ENCODE measurements around the gene C2orf92.
"Not testable (repeated sequence)": the region's sequence is repeated elsewhere in the genome, so short reads cannot be mapped to it uniquely, and the experiment has no call there.

Gene C2orf92

GRCh38 chr2:97669448-97669847, at the start of gene C2orf92:
TSS of gene C2orf92 (plus strand) at chr2:97669713. CDS start at chr2:97669789, 76 bp downstream.
- no peak within 1 kb of the TSS for H3K4me3 ChIP-seq (ENCODE audit: low read depth, low read length)
- TF ChIP-seq CTCF (IDR thresholded peaks at IDR 0.05; ENCODE audit: low read depth, low read length): no peak

- H3K4me3 ChIP-seq (ENCODE audit: low read depth, low read length): not testable (repeated sequence)
Observed at GRCh38 chr2:97620492-97620891, 49.0 kb upstream of the C2orf92 start.

- H3K4me3 ChIP-seq (ENCODE audit: low read depth, low read length): not testable (repeated sequence)
Observed at GRCh38 chr2:97622976-97623375, 46.5 kb upstream of the C2orf92 start.

GRCh38 chr2:97625354-97626048, 44.0 kb upstream of the C2orf92 start:
- not testable (repeated sequence) for H3K4me3 ChIP-seq (ENCODE audit: low read depth, low read length)

- not testable (repeated sequence) for H3K4me3 ChIP-seq (ENCODE audit: low read depth, low read length)
Observed at GRCh38 chr2:97626049-97626430, 43.5 kb upstream of the C2orf92 start.

- no peak for TF ChIP-seq CTCF (IDR thresholded peaks at IDR 0.05; ENCODE audit: low read depth, low read length)
- H3K4me3 ChIP-seq (ENCODE audit: low read depth, low read length): no peak overlapping the region
Observed at GRCh38 chr2:97644023-97644717, 25.3 kb upstream of the C2orf92 start.

- TF ChIP-seq CTCF (IDR thresholded peaks at IDR 0.05; ENCODE audit: low read depth, low read length): no peak
- peak overlapping the region; percentile 92 for H3K4me3 ChIP-seq (ENCODE audit: low read depth, low read length)
Observed at GRCh38 chr2:97645112-97645694, 24.3 kb upstream of the C2orf92 start.

GRCh38 chr2:97645695-97646629, 23.6 kb upstream of the C2orf92 start, which contains the start of gene COX5B:
TSS of gene COX5B (plus strand) at chr2:97646062. CDS start at chr2:97646087, 25 bp downstream.
- no peak for TF ChIP-seq CTCF (IDR thresholded peaks at IDR 0.05; ENCODE audit: low read depth, low read length)
- H3K4me3 ChIP-seq (ENCODE audit: low read depth, low read length): peak within 1 kb of the TSS; percentile 92

GRCh38 chr2:97646977-97647376, 22.5 kb upstream of the C2orf92 start:
- H3K4me3 ChIP-seq (ENCODE audit: low read depth, low read length): peak overlapping the region; percentile 92
- no peak for TF ChIP-seq CTCF (IDR thresholded peaks at IDR 0.05; ENCODE audit: low read depth, low read length)

All from WI38 (cell line).